WTC11 (cell line): Measurements from ENCODE around the gene SLC24A4.

Experiments used
- EMX1 ChIP-seq: fragments of 250-450 bp; sonication (Bioruptor Pico); IDR thresholded peaks from 2 replicates; pipeline ENCODE4 v1.8.0; 2021; ENCODE audit warnings: mild to moderate bottlenecking
- FOXJ3 ChIP-seq: sonication (generic); formaldehyde crosslinking; IDR thresholded peaks from 2 replicates; pipeline ENCODE4 v1.9.0; 2021; ENCODE audit warnings: missing genetic modification reagents, mild to moderate bottlenecking, borderline replicate concordance
- MAX ChIP-seq: sonication (generic); formaldehyde crosslinking; IDR thresholded peaks from 2 replicates; pipeline ENCODE4 v1.8.0; 2022; ENCODE audit warnings: mild to moderate bottlenecking, missing genetic modification reagents
- NR3C1 ChIP-seq: sonication (generic); formaldehyde crosslinking; conservative IDR thresholded peaks from 2 replicates; pipeline ENCODE4 v1.8.1; 2023; ENCODE audit warnings: low read depth, mild to moderate bottlenecking, missing genetic modification reagents
- SMAD4 ChIP-seq: sonication (generic); formaldehyde crosslinking; IDR thresholded peaks from 2 replicates; pipeline ENCODE4 v1.8.0; 2022; ENCODE audit warnings: mild to moderate bottlenecking, missing genetic modification reagents
- SP1 ChIP-seq: sonication (generic); formaldehyde crosslinking; conservative IDR thresholded peaks from 2 replicates; pipeline ENCODE4 v1.8.1; 2022; ENCODE audit warnings: missing genetic modification reagents
- ZBTB21 ChIP-seq: sonication (generic); formaldehyde crosslinking; IDR thresholded peaks from 2 replicates; pipeline ENCODE4 v1.8.1; 2023; ENCODE audit warnings: mild to moderate bottlenecking, missing genetic modification reagents, borderline replicate concordance
- ZNF317 ChIP-seq: sonication (generic); formaldehyde crosslinking; IDR thresholded peaks from 2 replicates; pipeline ENCODE4 v1.8.1; 2023; ENCODE audit warnings: low read depth, mild to moderate bottlenecking, moderate library complexity, missing genetic modification reagents, borderline replicate concordance
- TF ChIP-seq, protein P1 (sequence below): fragments of 250-450 bp; sonication (Bioruptor Pico); IDR thresholded peaks from 2 replicates; pipeline ENCODE4 v2.1.2; 2022; ENCODE audit warnings: mild to moderate bottlenecking, moderate library complexity
- TF ChIP-seq, protein P2 (sequence below): sonication (generic); formaldehyde crosslinking; IDR thresholded peaks from 2 replicates; pipeline ENCODE4 v1.8.1; 2023; ENCODE audit warnings: mild to moderate bottlenecking, missing genetic modification reagents, moderate library complexity
- TF ChIP-seq, protein P3 (sequence below): fragments of 200-600 bp; IDR thresholded peaks from 2 replicates; pipeline ENCODE4 v1.8.0; 2022; ENCODE audit warnings: antibody characterized with exemption
- TF ChIP-seq, protein P4 (sequence below): sonication (generic); formaldehyde crosslinking; IDR thresholded peaks from 2 replicates; pipeline ENCODE4 v1.8.1; 2023; ENCODE audit warnings: mild to moderate bottlenecking, missing genetic modification reagents

- TF ChIP-seq EMX1 (CRISPR knock-in tag) (no peak), SP1 (CRISPR knock-in tag) (no peak), ZBTB21 (no peak), NR3C1 (CRISPR knock-in tag) (no peak), FOXJ3 (no peak), ZNF317 (CRISPR knock-in tag) (no peak), MAX (no peak), SMAD4 (CRISPR knock-in tag) (no peak)
- TF ChIP-seq, protein P1, sequence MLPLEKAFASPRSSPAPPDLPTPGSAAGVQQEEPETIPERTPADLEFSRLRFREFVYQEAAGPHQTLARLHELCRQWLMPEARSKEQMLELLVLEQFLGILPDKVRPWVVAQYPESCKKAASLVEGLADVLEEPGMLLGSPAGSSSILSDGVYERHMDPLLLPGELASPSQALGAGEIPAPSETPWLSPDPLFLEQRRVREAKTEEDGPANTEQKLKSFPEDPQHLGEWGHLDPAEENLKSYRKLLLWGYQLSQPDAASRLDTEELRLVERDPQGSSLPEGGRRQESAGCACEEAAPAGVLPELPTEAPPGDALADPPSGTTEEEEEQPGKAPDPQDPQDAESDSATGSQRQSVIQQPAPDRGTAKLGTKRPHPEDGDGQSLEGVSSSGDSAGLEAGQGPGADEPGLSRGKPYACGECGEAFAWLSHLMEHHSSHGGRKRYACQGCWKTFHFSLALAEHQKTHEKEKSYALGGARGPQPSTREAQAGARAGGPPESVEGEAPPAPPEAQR, result no peak
- TF ChIP-seq, protein P2, sequence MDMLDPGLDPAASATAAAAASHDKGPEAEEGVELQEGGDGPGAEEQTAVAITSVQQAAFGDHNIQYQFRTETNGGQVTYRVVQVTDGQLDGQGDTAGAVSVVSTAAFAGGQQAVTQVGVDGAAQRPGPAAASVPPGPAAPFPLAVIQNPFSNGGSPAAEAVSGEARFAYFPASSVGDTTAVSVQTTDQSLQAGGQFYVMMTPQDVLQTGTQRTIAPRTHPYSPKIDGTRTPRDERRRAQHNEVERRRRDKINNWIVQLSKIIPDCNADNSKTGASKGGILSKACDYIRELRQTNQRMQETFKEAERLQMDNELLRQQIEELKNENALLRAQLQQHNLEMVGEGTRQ, result no peak
- TF ChIP-seq, protein P3, sequence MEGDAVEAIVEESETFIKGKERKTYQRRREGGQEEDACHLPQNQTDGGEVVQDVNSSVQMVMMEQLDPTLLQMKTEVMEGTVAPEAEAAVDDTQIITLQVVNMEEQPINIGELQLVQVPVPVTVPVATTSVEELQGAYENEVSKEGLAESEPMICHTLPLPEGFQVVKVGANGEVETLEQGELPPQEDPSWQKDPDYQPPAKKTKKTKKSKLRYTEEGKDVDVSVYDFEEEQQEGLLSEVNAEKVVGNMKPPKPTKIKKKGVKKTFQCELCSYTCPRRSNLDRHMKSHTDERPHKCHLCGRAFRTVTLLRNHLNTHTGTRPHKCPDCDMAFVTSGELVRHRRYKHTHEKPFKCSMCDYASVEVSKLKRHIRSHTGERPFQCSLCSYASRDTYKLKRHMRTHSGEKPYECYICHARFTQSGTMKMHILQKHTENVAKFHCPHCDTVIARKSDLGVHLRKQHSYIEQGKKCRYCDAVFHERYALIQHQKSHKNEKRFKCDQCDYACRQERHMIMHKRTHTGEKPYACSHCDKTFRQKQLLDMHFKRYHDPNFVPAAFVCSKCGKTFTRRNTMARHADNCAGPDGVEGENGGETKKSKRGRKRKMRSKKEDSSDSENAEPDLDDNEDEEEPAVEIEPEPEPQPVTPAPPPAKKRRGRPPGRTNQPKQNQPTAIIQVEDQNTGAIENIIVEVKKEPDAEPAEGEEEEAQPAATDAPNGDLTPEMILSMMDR, result no peak
- TF ChIP-seq, protein P4, sequence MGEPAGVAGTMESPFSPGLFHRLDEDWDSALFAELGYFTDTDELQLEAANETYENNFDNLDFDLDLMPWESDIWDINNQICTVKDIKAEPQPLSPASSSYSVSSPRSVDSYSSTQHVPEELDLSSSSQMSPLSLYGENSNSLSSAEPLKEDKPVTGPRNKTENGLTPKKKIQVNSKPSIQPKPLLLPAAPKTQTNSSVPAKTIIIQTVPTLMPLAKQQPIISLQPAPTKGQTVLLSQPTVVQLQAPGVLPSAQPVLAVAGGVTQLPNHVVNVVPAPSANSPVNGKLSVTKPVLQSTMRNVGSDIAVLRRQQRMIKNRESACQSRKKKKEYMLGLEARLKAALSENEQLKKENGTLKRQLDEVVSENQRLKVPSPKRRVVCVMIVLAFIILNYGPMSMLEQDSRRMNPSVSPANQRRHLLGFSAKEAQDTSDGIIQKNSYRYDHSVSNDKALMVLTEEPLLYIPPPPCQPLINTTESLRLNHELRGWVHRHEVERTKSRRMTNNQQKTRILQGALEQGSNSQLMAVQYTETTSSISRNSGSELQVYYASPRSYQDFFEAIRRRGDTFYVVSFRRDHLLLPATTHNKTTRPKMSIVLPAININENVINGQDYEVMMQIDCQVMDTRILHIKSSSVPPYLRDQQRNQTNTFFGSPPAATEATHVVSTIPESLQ, result no peak
Measured at GRCh38 chr14:92323916-92324818, 1.2 kb downstream of the SLC24A4 start.
